HepG2 (cell line): Measurements from ENCODE around the gene TBXA2R. TPM values are rescaled to one million over a fixed set of nuclear protein-coding genes. Genes with fewer than 3 reads are reported as not detected.

ENCODE experiments used
- E2F1 ChIP-seq: sonication (generic); formaldehyde crosslinking; IDR thresholded peaks from 2 replicates; pipeline ENCODE4 v1.5.0; 2020; ENCODE audit warnings: missing genetic modification reagents
- ELF3 ChIP-seq: IDR thresholded peaks from 2 replicates; pipeline ENCODE4 v1.6.1; 2016; ENCODE audit warnings: missing genetic modification reagents, missing compliant biosample characterization
- FOXO4 ChIP-seq: sonication (generic); formaldehyde crosslinking; conservative IDR thresholded peaks from 2 replicates; pipeline ENCODE4 v1.8.1; 2023; ENCODE audit warnings: missing genetic modification reagents
- HMGXB4 ChIP-seq, 2 experiments: sonication (generic) in 1 of 2; formaldehyde crosslinking in 1 of 2; IDR thresholded peaks; 2 replicates each; pipeline versions ENCODE4 v1.4.0 to v1.6.1; 2018 to 2020; ENCODE audit warnings: missing genetic modification reagents in 2 of 2, borderline replicate concordance in 1 of 2, low read depth in 1 of 2, mild to moderate bottlenecking in 1 of 2, missing biosample characterization in 1 of 2
- KLF16 ChIP-seq, 2 experiments: sonication (generic) in 1 of 2; formaldehyde crosslinking in 1 of 2; IDR thresholded peaks; 2 replicates each; pipeline versions ENCODE4 v1.6.1 to v1.8.0; 2016 to 2023; ENCODE audit warnings: missing genetic modification reagents in 2 of 2, missing compliant biosample characterization in 1 of 2
- MLXIP ChIP-seq: sonication (generic); formaldehyde crosslinking; IDR thresholded peaks from 2 replicates; pipeline ENCODE4 v1.9.0; 2021; ENCODE audit warnings: missing genetic modification reagents, borderline replicate concordance
- MTF2 ChIP-seq: sonication (generic); formaldehyde crosslinking; IDR thresholded peaks from 2 replicates; pipeline ENCODE4 v1.5.0; 2020; ENCODE audit warnings: missing genetic modification reagents, borderline replicate concordance
- RBAK ChIP-seq: sonication (generic); formaldehyde crosslinking; IDR thresholded peaks from 2 replicates; pipeline ENCODE4 v1.5.1; 2020; ENCODE audit warnings: mild to moderate bottlenecking, missing genetic modification reagents
- SMAD1 ChIP-seq: sonication (generic); formaldehyde crosslinking; IDR thresholded peaks from 2 replicates; pipeline ENCODE4 v1.4.0; 2020; ENCODE audit warnings: missing genetic modification reagents, low read depth, mild to moderate bottlenecking, borderline replicate concordance
- TEAD2 ChIP-seq: sonication (generic); formaldehyde crosslinking; IDR thresholded peaks from 2 replicates; pipeline ENCODE4 v1.9.0; 2021; ENCODE audit warnings: missing genetic modification reagents
- USF2 ChIP-seq, 2 experiments: sonication (generic) in 1 of 2; formaldehyde crosslinking in 1 of 2; IDR thresholded peaks; 2 replicates each; pipeline versions ENCODE4 v1.5.1 to v1.6.1; 2011 to 2020; ENCODE audit warnings: borderline replicate concordance in 1 of 2, low read depth in 1 of 2, low read length in 1 of 2, mild to moderate bottlenecking in 1 of 2, missing genetic modification reagents in 1 of 2, moderate library complexity in 1 of 2
- ZNF18 ChIP-seq: sonication (generic); formaldehyde crosslinking; IDR thresholded peaks from 2 replicates; pipeline ENCODE4 v1.8.0; 2022; ENCODE audit warnings: mild to moderate bottlenecking, missing genetic modification reagents; ENCODE audit not compliant: insufficient replicate concordance
- ZNF230 ChIP-seq: sonication (generic); formaldehyde crosslinking; IDR thresholded peaks from 2 replicates; pipeline ENCODE4 v1.4.0; 2020; ENCODE audit warnings: mild to moderate bottlenecking, missing genetic modification reagents
- polyA plus RNA-seq, 8 experiments: library from polyadenylated mRNA; depleted of rRNA in 3 of 8; stranded (reverse) in 7 of 8; unstranded in 1 of 8; fragments of >200 nt; fragmentation: Illumina TruSeq in 4 of 8; extraction: Trizol in 4 of 8; gene quantifications; 2 replicates each; pipeline versions ENCODE4 v1.2.1 to v1.2.3, GENCODE V29; 2011 to 2016; ENCODE audit warnings: low read depth in 4 of 8, missing spikeins in 1 of 8, mixed read lengths in 1 of 8; ENCODE audit not compliant: insufficient read depth in 1 of 8
- total RNA-seq, 5 experiments: library from RNA; depleted of rRNA; stranded (reverse); fragments of >200 nt; fragmentation: Illumina TruSeq; extraction: Trizol; gene quantifications; 2 replicates each; pipeline ENCODE4 v1.2.3, GENCODE V29; 2016; ENCODE audit warnings: low read depth in 1 of 5

Gene TBXA2R
- total and polyA plus RNA-seq, 2 of the 13 experiments (the other 11 are each of a cell fraction or from before 2014, with no cell fraction given), result 0.09 TPM; not detected in 1

GRCh38 chr19:3544742-3545668 lies 61.7 kb downstream of the TBXA2R start (continued):
- TF ChIP-seq TEAD2 (no peak), FOXO4 (CRISPR knock-in tag) (no peak), ZNF230 (CRISPR knock-in tag) (no peak), SMAD1 (CRISPR knock-in tag) (no peak; the same call in 1 of the 2 replicates), MLXIP (CRISPR knock-in tag) (no peak), E2F1 (CRISPR knock-in tag) (no peak), HMGXB4 (CRISPR knock-in tag; IDR thresholded peaks at IDR 0.05; ENCODE audit: borderline replicate concordance in 1 of 2, low read depth in 1 of 2) (peak in 1 of 2 experiments; percentile 54; a peak in 1 of 4 replicates), RBAK (no peak), KLF16 (CRISPR knock-in tag; IDR thresholded peaks at IDR 0.05) (no peak), USF2 (IDR thresholded peaks at IDR 0.05; ENCODE audit: low read depth, low read length) (no peak), USF2 (CRISPR knock-in tag; IDR thresholded peaks at IDR 0.05; ENCODE audit: borderline replicate concordance) (no peak), ELF3 (CRISPR knock-in tag) (0 out of 2 replicates have a peak, but pooled peaks have one; percentile 20), MTF2 (CRISPR knock-in tag) (no peak), ZNF18 (CRISPR knock-in tag) (no peak)
